ENCODE results near the gene ALG12. TPM values are rescaled to one million over a fixed set of nuclear protein-coding genes. Genes with fewer than 3 reads are reported as not detected.
"Not testable (repeated sequence)": the region's sequence is repeated elsewhere in the genome, so short reads cannot be mapped to it uniquely, and the experiment has no call there.

The ALG12 gene
- total RNA-seq, 1 donor from 2014 or later = 25.9 TPM

- intact Hi-C loops (cut with DNase I) = no loop called here
- peak; percentile 96 to 97 for ATAC-seq
- Histone ChIP-seq H3K4me1 (peaks cover 45% of the 10 kb centered on the region), H3K27me3 (ENCODE audit: low read depth) (peaks cover 27% of the 10 kb centered on the region), H3K4me3 (peak within 1 kb of the TSS; percentile 77), H3K9me3 (no peaks in the 10 kb centered on the region), H3K27ac (peak within 1 kb of the TSS; percentile 96), H3K36me3 (no peaks in the 10 kb centered on the region)
- DNase-seq = peak; percentile 99
- TF ChIP-seq, protein P1, sequence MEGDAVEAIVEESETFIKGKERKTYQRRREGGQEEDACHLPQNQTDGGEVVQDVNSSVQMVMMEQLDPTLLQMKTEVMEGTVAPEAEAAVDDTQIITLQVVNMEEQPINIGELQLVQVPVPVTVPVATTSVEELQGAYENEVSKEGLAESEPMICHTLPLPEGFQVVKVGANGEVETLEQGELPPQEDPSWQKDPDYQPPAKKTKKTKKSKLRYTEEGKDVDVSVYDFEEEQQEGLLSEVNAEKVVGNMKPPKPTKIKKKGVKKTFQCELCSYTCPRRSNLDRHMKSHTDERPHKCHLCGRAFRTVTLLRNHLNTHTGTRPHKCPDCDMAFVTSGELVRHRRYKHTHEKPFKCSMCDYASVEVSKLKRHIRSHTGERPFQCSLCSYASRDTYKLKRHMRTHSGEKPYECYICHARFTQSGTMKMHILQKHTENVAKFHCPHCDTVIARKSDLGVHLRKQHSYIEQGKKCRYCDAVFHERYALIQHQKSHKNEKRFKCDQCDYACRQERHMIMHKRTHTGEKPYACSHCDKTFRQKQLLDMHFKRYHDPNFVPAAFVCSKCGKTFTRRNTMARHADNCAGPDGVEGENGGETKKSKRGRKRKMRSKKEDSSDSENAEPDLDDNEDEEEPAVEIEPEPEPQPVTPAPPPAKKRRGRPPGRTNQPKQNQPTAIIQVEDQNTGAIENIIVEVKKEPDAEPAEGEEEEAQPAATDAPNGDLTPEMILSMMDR (IDR thresholded peaks at IDR 0.05) = no peak
Measured at GRCh38 chr22:49852898-49853894, 65.0 kb downstream of the ALG12 start, which contains the start of gene ZBED4. TSS of gene ZBED4 (plus strand) at chr22:49853844. CDS start at chr22:49883663, 29,819 bp downstream.

- Histone ChIP-seq H3K4me1 (peaks cover 47% of the 10 kb centered on the region), H3K4me3 (peak overlapping the region; percentile 77), H3K27me3 (ENCODE audit: low read depth) (peaks cover 33% of the 10 kb centered on the region), H3K27ac (peak overlapping the region; percentile 96)
- DNase-seq; H3K36me3 ChIP-seq; ATAC-seq; intact Hi-C loops (cut with DNase I); H3K9me3 ChIP-seq: not testable (repeated sequence)
Measured at GRCh38 chr22:49852568-49852897, 65.7 kb downstream of the ALG12 start.

GRCh38 chr22:49850959-49851802, 67.1 kb downstream of the ALG12 start:
- Histone ChIP-seq H3K9me3 (no peaks in the 10 kb centered on the region), H3K4me3 (no peak overlapping the region), H3K27me3 (ENCODE audit: low read depth) (peaks cover 35% of the 10 kb centered on the region), H3K36me3 (no peaks in the 10 kb centered on the region), H3K4me1 (peaks cover 45% of the 10 kb centered on the region), H3K27ac (no peak overlapping the region)
- TF ChIP-seq, protein P1 (IDR thresholded peaks at IDR 0.05) = no peak
- intact Hi-C loops (cut with DNase I) = no loop called here
- DNase-seq (no peak), ATAC-seq (no peak)

Small RNAs within 50 kb of the gene (microRNA-seq; reads per million reads assigned to microRNA genes)
- not detected for gene MIR6821 (ENCODE audit: borderline number of aligned reads)

Other genes starting within 250 kb of the ALG12 start
- 37.4 TPM for gene BRD1, start 90.6 kb downstream of the ALG12 start, total RNA-seq
- 12.7 TPM for gene ZBED4, start 64.6 kb downstream of the ALG12 start, total RNA-seq
- gene CRELD2, start 196 bp upstream of the ALG12 start, total RNA-seq = 42.7 TPM
- gene PIM3, start 42.3 kb upstream of the ALG12 start, total RNA-seq = 94.7 TPM
- gene IL17REL, start 94.3 kb upstream of the ALG12 start, total RNA-seq = 0.09 TPM
- not detected for gene TTLL8, start 139.9 kb upstream of the ALG12 start, total RNA-seq
- 3.2 TPM for gene MLC1, start 167.0 kb upstream of the ALG12 start, total RNA-seq
- gene MOV10L1, start 171.6 kb upstream of the ALG12 start, total RNA-seq = 0.56 TPM

All from lower lobe of right lung (tissue), 2 donors.